Activated T-cell treated with anti-CD3 and anti-CD28 coated beads, Interleukin-2, amount 50 U/mL, for 24 hours (primary cell): ENCODE results near the gene AHCTF1.

Source experiments
- DNase-seq: peaks from one replicate; pipeline ENCODE4 v3.0.0-alpha.2; 2020
- H3K27ac Mint-ChIP-seq: 2 replicates; pipeline ENCODE4 v1.8.0; 2020; ENCODE audit warnings: mild to moderate bottlenecking, mixed read lengths
- H3K27me3 Mint-ChIP-seq: 2 replicates; pipeline ENCODE4 v1.8.0; 2020; ENCODE audit warnings: mixed read lengths
- H3K36me3 Mint-ChIP-seq: 2 replicates; pipeline ENCODE4 v1.8.0; 2020; ENCODE audit warnings: low read depth, mixed read lengths
- H3K4me1 Mint-ChIP-seq: 2 replicates; pipeline ENCODE4 v1.8.0; 2020; ENCODE audit warnings: low read depth, mixed read lengths
- H3K4me3 Mint-ChIP-seq: 2 replicates; pipeline ENCODE4 v1.8.0; 2020; ENCODE audit warnings: mild to moderate bottlenecking, moderate library complexity, mixed read lengths
- H3K9me3 Mint-ChIP-seq: 2 replicates; pipeline ENCODE4 v1.8.0; 2020; ENCODE audit warnings: mixed read lengths

The AHCTF1 gene

GRCh38 chr1:246931549-246932365 lies at the start of gene AHCTF1:
Gene AHCTF1, minus strand, starts transcription at chr1:246931948. Its CDS starts 13,578 bp downstream, at chr1:246918370.
- Mint-ChIP-seq H3K4me3 (peak within 1 kb of the TSS; percentile 95), H3K36me3 (peaks cover 46% of the 10 kb centered on the region), H3K4me1 (peaks cover 30% of the 10 kb centered on the region), H3K9me3 (no peaks in the 10 kb centered on the region), H3K27ac (peak within 1 kb of the TSS; percentile 98), H3K27me3 (no peaks in the 10 kb centered on the region)
- DNase-seq = peak; percentile 95

GRCh38 chr1:246978785-246979184 lies 47.0 kb upstream of the AHCTF1 start:
- Mint-ChIP-seq H3K27ac (no peak overlapping the region), H3K36me3 (peaks cover 13% of the 10 kb centered on the region), H3K4me1 (no peaks in the 10 kb centered on the region), H3K9me3 (peaks cover 37% of the 10 kb centered on the region), H3K4me3 (no peak overlapping the region), H3K27me3 (peaks cover 7% of the 10 kb centered on the region)
- DNase-seq = no peak

- H3K4me3 Mint-ChIP-seq = no peak overlapping the region
- H3K27me3 Mint-ChIP-seq = peaks cover 7% of the 10 kb centered on the region
- H3K27ac Mint-ChIP-seq = no peak overlapping the region
- peaks cover 37% of the 10 kb centered on the region for H3K9me3 Mint-ChIP-seq
- DNase-seq = no peak
- H3K4me1 Mint-ChIP-seq = no peaks in the 10 kb centered on the region
- peaks cover 13% of the 10 kb centered on the region for H3K36me3 Mint-ChIP-seq
These were observed 46.5 kb upstream of the AHCTF1 start for GRCh38 chr1:246978281-246978680.

GRCh38 chr1:246971969-246972368 lies 40.2 kb upstream of the AHCTF1 start:
- Mint-ChIP-seq H3K4me1 (no peaks in the 10 kb centered on the region), H3K4me3 (no peak overlapping the region), H3K36me3 (peaks cover 8% of the 10 kb centered on the region), H3K27ac (no peak overlapping the region), H3K27me3 (peaks cover 7% of the 10 kb centered on the region), H3K9me3 (peaks cover 25% of the 10 kb centered on the region)
- no peak for DNase-seq

- no peak overlapping the region for H3K27ac Mint-ChIP-seq
- no peak overlapping the region for H3K4me3 Mint-ChIP-seq
- H3K27me3 Mint-ChIP-seq = peaks cover 5% of the 10 kb centered on the region
- peak; percentile 58 for DNase-seq
- peaks cover 29% of the 10 kb centered on the region for H3K9me3 Mint-ChIP-seq
- peaks cover 10% of the 10 kb centered on the region for H3K36me3 Mint-ChIP-seq
- no peaks in the 10 kb centered on the region for H3K4me1 Mint-ChIP-seq
These were observed 39.5 kb upstream of the AHCTF1 start for GRCh38 chr1:246971090-246971721.

GRCh38 chr1:246969621-246970020 lies 37.9 kb upstream of the AHCTF1 start:
- no peak for DNase-seq
- no peaks in the 10 kb centered on the region for H3K27me3 Mint-ChIP-seq
- peaks cover 10% of the 10 kb centered on the region for H3K36me3 Mint-ChIP-seq
- no peak overlapping the region for H3K27ac Mint-ChIP-seq
- H3K4me1 Mint-ChIP-seq = no peaks in the 10 kb centered on the region
- no peak overlapping the region for H3K4me3 Mint-ChIP-seq
- H3K9me3 Mint-ChIP-seq = peaks cover 27% of the 10 kb centered on the region

GRCh38 chr1:246966502-246966901 lies 34.8 kb upstream of the AHCTF1 start:
- H3K9me3 Mint-ChIP-seq = peaks cover 27% of the 10 kb centered on the region
- H3K4me1 Mint-ChIP-seq = no peaks in the 10 kb centered on the region
- peaks cover 6% of the 10 kb centered on the region for H3K27me3 Mint-ChIP-seq
- H3K36me3 Mint-ChIP-seq = peaks cover 10% of the 10 kb centered on the region
- no peak overlapping the region for H3K4me3 Mint-ChIP-seq
- H3K27ac Mint-ChIP-seq = no peak overlapping the region
- no peak for DNase-seq

- peaks cover 6% of the 10 kb centered on the region for H3K4me1 Mint-ChIP-seq
These were observed 28.4 kb upstream of the AHCTF1 start for GRCh38 chr1:246959944-246960693.

GRCh38 chr1:246954126-246954525 lies 22.4 kb upstream of the AHCTF1 start:
- DNase-seq = no peak
- no peak overlapping the region for H3K27ac Mint-ChIP-seq
- H3K4me1 Mint-ChIP-seq = no peaks in the 10 kb centered on the region
- no peaks in the 10 kb centered on the region for H3K36me3 Mint-ChIP-seq
- H3K27me3 Mint-ChIP-seq = no peaks in the 10 kb centered on the region
- H3K9me3 Mint-ChIP-seq = no peaks in the 10 kb centered on the region
- H3K4me3 Mint-ChIP-seq = no peak overlapping the region

More at GRCh38 chr1:246959944-246960693, 28.4 kb upstream of the AHCTF1 start:
- H3K4me3 Mint-ChIP-seq = no peak overlapping the region
- no peaks in the 10 kb centered on the region for H3K9me3 Mint-ChIP-seq
- H3K27ac Mint-ChIP-seq = no peak overlapping the region
- DNase-seq = no peak
- H3K27me3 Mint-ChIP-seq = peaks cover 6% of the 10 kb centered on the region
- H3K36me3 Mint-ChIP-seq = no peaks in the 10 kb centered on the region

GRCh38 chr1:246951413-246951812 lies 19.7 kb upstream of the AHCTF1 start:
- Mint-ChIP-seq H3K4me3 (no peak overlapping the region), H3K4me1 (no peaks in the 10 kb centered on the region), H3K27me3 (no peaks in the 10 kb centered on the region), H3K36me3 (no peaks in the 10 kb centered on the region), H3K9me3 (no peaks in the 10 kb centered on the region), H3K27ac (no peak overlapping the region)
- DNase-seq = no peak

- Mint-ChIP-seq H3K9me3 (no peaks in the 10 kb centered on the region), H3K36me3 (no peaks in the 10 kb centered on the region), H3K27me3 (no peaks in the 10 kb centered on the region), H3K27ac (no peak overlapping the region), H3K4me3 (no peak overlapping the region), H3K4me1 (no peaks in the 10 kb centered on the region)
- DNase-seq = no peak
These were observed 18.2 kb upstream of the AHCTF1 start for GRCh38 chr1:246949956-246950355.

- H3K4me3 Mint-ChIP-seq = no peak overlapping the region
- no peaks in the 10 kb centered on the region for H3K36me3 Mint-ChIP-seq
- no peaks in the 10 kb centered on the region for H3K9me3 Mint-ChIP-seq
- no peak for DNase-seq
- H3K27me3 Mint-ChIP-seq = no peaks in the 10 kb centered on the region
- H3K4me1 Mint-ChIP-seq = no peaks in the 10 kb centered on the region
- H3K27ac Mint-ChIP-seq = no peak overlapping the region
These were observed 15.5 kb upstream of the AHCTF1 start for GRCh38 chr1:246947255-246947654.

GRCh38 chr1:246946366-246946765 lies 14.6 kb upstream of the AHCTF1 start:
- Mint-ChIP-seq H3K4me1 (no peaks in the 10 kb centered on the region), H3K9me3 (no peaks in the 10 kb centered on the region), H3K36me3 (no peaks in the 10 kb centered on the region), H3K4me3 (no peak overlapping the region), H3K27ac (no peak overlapping the region), H3K27me3 (no peaks in the 10 kb centered on the region)
- DNase-seq = no peak

- Mint-ChIP-seq H3K36me3 (peaks cover 18% of the 10 kb centered on the region), H3K4me1 (peaks cover 13% of the 10 kb centered on the region), H3K9me3 (no peaks in the 10 kb centered on the region), H3K4me3 (no peak overlapping the region), H3K27me3 (no peaks in the 10 kb centered on the region), H3K27ac (no peak overlapping the region)
- DNase-seq = no peak
These were observed 3.0 kb upstream of the AHCTF1 start for GRCh38 chr1:246934765-246935164.

GRCh38 chr1:246933893-246934292 lies 2.1 kb upstream of the AHCTF1 start:
- no peak overlapping the region for H3K4me3 Mint-ChIP-seq
- H3K9me3 Mint-ChIP-seq = no peaks in the 10 kb centered on the region
- DNase-seq = no peak
- no peaks in the 10 kb centered on the region for H3K27me3 Mint-ChIP-seq
- H3K36me3 Mint-ChIP-seq = peaks cover 26% of the 10 kb centered on the region
- peaks cover 19% of the 10 kb centered on the region for H3K4me1 Mint-ChIP-seq
- H3K27ac Mint-ChIP-seq = no peak overlapping the region
